HG03097 (cell line): ENCODE data around the gene ATP23.

Experiments used
- ATAC-seq: cut with Tn5 transposase; IDR thresholded peaks from one replicate; pipeline ENCODE4 v1.9.1; 2021; ENCODE audit not compliant: unreplicated experiment, low FRiP score

ATP23 gene

GRCh38 chr12:57907281-57907680 lies 34.1 kb upstream of the ATP23 start:
- ATAC-seq = no peak

GRCh38 chr12:57908511-57908910 lies 32.9 kb upstream of the ATP23 start:
- ATAC-seq = no peak

GRCh38 chr12:57909056-57909455 lies 32.3 kb upstream of the ATP23 start:
- no peak for ATAC-seq

- no peak for ATAC-seq
Observed at GRCh38 chr12:57909611-57910010, 31.8 kb upstream of the ATP23 start.

- ATAC-seq = no peak
Observed at GRCh38 chr12:57918147-57918546, 23.2 kb upstream of the ATP23 start.

- no peak for ATAC-seq
Observed at GRCh38 chr12:57927086-57927485, 14.3 kb upstream of the ATP23 start.

GRCh38 chr12:57929092-57929830 lies 12.1 kb upstream of the ATP23 start:
- ATAC-seq = no peak

- ATAC-seq = no peak
Observed at GRCh38 chr12:57934819-57935218, 6.5 kb upstream of the ATP23 start.

GRCh38 chr12:57935331-57935730 lies 6.0 kb upstream of the ATP23 start:
- ATAC-seq = no peak

- ATAC-seq = peak; percentile 99
Observed at GRCh38 chr12:57935839-57936512, 5.4 kb upstream of the ATP23 start.

- no peak for ATAC-seq
Observed at GRCh38 chr12:57936513-57936883, 4.9 kb upstream of the ATP23 start.

- ATAC-seq = no peak
Observed at GRCh38 chr12:57939291-57939690, 2.1 kb upstream of the ATP23 start.

GRCh38 chr12:57940052-57940914 lies 1.1 kb upstream of the ATP23 start:
- ATAC-seq = no peak

GRCh38 chr12:57940915-57941164 lies 527 bp upstream of the ATP23 start:
- ATAC-seq = peak; percentile 0

GRCh38 chr12:57943438-57944080 lies 2.2 kb downstream of the ATP23 start:
- ATAC-seq = no peak

GRCh38 chr12:57944313-57945023 lies 3.1 kb downstream of the ATP23 start:
- ATAC-seq = no peak

- ATAC-seq = no peak
Observed at GRCh38 chr12:57952766-57953165, 11.4 kb downstream of the ATP23 start.

GRCh38 chr12:57954768-57955167 lies 13.4 kb downstream of the ATP23 start:
- ATAC-seq = no peak

GRCh38 chr12:57958061-57958657 lies 16.8 kb downstream of the ATP23 start:
- no peak for ATAC-seq

- ATAC-seq = no peak
Observed at GRCh38 chr12:57964421-57964820, 23.1 kb downstream of the ATP23 start.
